ENCODE results near the gene GALM.

DNA sequence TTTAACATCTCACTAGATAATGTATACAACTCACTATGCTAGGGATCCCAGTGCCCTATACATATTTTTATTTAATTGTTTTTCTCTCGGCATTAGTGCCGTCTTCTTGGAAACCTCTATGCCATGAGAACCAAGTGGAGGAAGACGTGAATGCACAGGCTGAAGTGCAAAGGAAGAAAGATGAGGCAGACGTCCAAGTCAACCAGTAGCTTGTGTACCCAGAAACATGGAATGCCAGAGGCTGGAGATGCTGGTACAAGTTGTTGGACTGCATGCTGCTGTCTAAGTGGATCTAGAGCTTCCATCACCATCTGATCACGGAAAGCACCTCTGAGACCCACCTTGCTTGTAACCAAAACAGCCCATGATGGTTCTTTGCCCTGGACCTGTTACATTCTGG is 99.6 kb downstream of the GALM start:
- TF ChIP-seq, protein P1, sequence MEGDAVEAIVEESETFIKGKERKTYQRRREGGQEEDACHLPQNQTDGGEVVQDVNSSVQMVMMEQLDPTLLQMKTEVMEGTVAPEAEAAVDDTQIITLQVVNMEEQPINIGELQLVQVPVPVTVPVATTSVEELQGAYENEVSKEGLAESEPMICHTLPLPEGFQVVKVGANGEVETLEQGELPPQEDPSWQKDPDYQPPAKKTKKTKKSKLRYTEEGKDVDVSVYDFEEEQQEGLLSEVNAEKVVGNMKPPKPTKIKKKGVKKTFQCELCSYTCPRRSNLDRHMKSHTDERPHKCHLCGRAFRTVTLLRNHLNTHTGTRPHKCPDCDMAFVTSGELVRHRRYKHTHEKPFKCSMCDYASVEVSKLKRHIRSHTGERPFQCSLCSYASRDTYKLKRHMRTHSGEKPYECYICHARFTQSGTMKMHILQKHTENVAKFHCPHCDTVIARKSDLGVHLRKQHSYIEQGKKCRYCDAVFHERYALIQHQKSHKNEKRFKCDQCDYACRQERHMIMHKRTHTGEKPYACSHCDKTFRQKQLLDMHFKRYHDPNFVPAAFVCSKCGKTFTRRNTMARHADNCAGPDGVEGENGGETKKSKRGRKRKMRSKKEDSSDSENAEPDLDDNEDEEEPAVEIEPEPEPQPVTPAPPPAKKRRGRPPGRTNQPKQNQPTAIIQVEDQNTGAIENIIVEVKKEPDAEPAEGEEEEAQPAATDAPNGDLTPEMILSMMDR (IDR thresholded peaks at IDR 0.05; ENCODE audit: poor library complexity): no peak
- TF ChIP-seq EZH2phosphoT487 (IDR thresholded peaks at IDR 0.05; ENCODE audit: low read depth, severe bottlenecking, unreplicated experiment) (no peak), EZH2 (IDR thresholded peaks at IDR 0.05; ENCODE audit: borderline replicate concordance) (no peak)

Measured in hepatocyte (in vitro differentiated cells).